Stimulated activated naive CD4-positive, alpha-beta T cell (primary cell): ENCODE data around the gene MICALL2.

Experiments used
- DNase-seq, 6 experiments: peaks; one replicate each; lab custom pipeline; 2025; lab: John Stamatoyannopoulos, UW

MICALL2 gene

GRCh38 chr7:1493129-1493528 lies 33.9 kb upstream of the MICALL2 start:
- no peak for DNase-seq

- no peak for DNase-seq
Measured at GRCh38 chr7:1492640-1493039, 33.4 kb upstream of the MICALL2 start.

GRCh38 chr7:1492221-1492620 lies 33.0 kb upstream of the MICALL2 start:
- no peak for DNase-seq

GRCh38 chr7:1490837-1491236 lies 31.6 kb upstream of the MICALL2 start:
- DNase-seq, result no peak

GRCh38 chr7:1489336-1489735 lies 30.1 kb upstream of the MICALL2 start:
- DNase-seq, result no peak

- no peak for DNase-seq
Measured at GRCh38 chr7:1488016-1488415, 28.7 kb upstream of the MICALL2 start.

- no peak for DNase-seq
Measured at GRCh38 chr7:1487466-1487865, 28.2 kb upstream of the MICALL2 start.

- no peak for DNase-seq
Measured at GRCh38 chr7:1486571-1486970, 27.3 kb upstream of the MICALL2 start.

GRCh38 chr7:1485156-1485555 lies 25.9 kb upstream of the MICALL2 start:
- DNase-seq, result no peak

- DNase-seq, result no peak
Measured at GRCh38 chr7:1484569-1484968, 25.3 kb upstream of the MICALL2 start.

- DNase-seq, result no peak
Measured at GRCh38 chr7:1483536-1484505, 24.6 kb upstream of the MICALL2 start.

GRCh38 chr7:1483079-1483478 lies 23.8 kb upstream of the MICALL2 start:
- DNase-seq, result no peak

GRCh38 chr7:1481300-1481699 lies 22.0 kb upstream of the MICALL2 start:
- no peak for DNase-seq

- DNase-seq, result no peak
Measured at GRCh38 chr7:1480670-1481069, 21.4 kb upstream of the MICALL2 start.

- DNase-seq, result no peak
Measured at GRCh38 chr7:1479287-1479686, 20.0 kb upstream of the MICALL2 start.

- DNase-seq, result no peak
Measured at GRCh38 chr7:1478480-1478879, 19.2 kb upstream of the MICALL2 start.

GRCh38 chr7:1476859-1477258 lies 17.6 kb upstream of the MICALL2 start:
- no peak for DNase-seq

GRCh38 chr7:1475991-1476390 lies 16.7 kb upstream of the MICALL2 start:
- no peak for DNase-seq

GRCh38 chr7:1475393-1475792 lies 16.1 kb upstream of the MICALL2 start:
- no peak for DNase-seq

GRCh38 chr7:1474736-1475135 lies 15.5 kb upstream of the MICALL2 start:
- DNase-seq, result no peak

GRCh38 chr7:1473864-1474512 lies 14.7 kb upstream of the MICALL2 start:
- peak; percentile 78 to 89 (median 79) for DNase-seq

- DNase-seq, result no peak
Measured at GRCh38 chr7:1470901-1471300, 11.6 kb upstream of the MICALL2 start.

- DNase-seq, result no peak
Measured at GRCh38 chr7:1468643-1469298, 9.5 kb upstream of the MICALL2 start.
